ENCODE measurements around the gene UTS2R. TPM values are rescaled to one million over a fixed set of nuclear protein-coding genes. Genes with fewer than 3 reads are reported as not detected.
A peak's percentile ranks its signal among the peaks of the same experiment; 100 is the strongest.
"Not testable (repeated sequence)": the region's sequence is repeated elsewhere in the genome, so short reads cannot be mapped to it uniquely, and the experiment has no call there.

UTS2R gene
- polyA plus RNA-seq, 1 donor: 12.6 TPM

DNA sequence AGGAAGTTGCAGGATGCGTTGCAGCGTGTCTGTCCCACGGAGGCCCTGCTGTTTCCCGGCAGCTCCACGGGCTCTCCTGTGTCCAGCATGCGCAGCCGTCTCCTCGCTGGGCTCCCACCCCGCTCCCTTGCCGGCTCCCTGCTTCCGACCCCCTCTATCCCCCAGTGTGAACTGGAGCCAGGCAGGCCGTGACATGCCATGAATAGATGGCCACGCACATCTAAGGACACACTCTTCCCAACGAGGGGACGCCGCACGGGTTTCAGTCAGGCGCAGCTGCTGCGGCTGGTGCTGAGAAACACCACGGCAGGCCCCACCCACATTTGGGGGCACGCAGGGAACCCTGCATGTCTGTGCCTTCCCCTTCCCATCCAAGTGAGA is 37.4 kb downstream of the UTS2R start:
- no peak for DNase-seq

DNA sequence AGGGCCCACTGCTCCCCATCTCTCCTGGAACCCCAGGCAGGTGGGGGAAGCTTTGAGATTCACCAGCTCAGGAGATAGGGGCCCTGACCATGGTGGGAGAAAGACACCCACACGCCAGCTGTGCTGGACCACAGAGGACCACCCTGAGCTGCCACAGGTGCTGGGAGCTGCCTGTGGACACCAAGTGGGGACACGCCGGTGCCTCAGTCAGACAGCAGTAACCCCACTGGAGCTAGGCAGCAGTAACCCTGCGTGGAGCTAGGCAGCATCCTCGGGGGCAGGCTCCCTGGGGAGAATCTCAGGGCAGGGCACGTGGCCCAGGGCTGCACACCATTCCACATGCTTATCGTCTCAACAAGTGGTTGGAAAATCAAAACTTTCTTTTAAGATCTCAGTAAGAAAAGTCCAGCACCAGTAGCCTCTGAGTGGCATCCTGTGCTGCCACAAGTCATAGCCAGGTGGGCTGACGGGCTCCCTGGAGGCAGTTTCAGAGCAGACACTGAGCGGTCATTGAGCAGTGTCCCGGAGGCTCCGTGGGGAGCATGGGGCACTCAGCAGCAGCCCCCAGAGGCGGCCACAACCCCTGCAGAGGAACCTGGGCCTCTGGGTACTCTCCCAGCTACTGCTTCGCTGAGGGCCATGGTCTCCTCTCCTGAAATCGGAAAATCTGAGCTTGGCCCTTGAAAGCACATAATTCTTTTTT is 38.6 kb downstream of the UTS2R start:
- DNase-seq: no peak

DNA sequence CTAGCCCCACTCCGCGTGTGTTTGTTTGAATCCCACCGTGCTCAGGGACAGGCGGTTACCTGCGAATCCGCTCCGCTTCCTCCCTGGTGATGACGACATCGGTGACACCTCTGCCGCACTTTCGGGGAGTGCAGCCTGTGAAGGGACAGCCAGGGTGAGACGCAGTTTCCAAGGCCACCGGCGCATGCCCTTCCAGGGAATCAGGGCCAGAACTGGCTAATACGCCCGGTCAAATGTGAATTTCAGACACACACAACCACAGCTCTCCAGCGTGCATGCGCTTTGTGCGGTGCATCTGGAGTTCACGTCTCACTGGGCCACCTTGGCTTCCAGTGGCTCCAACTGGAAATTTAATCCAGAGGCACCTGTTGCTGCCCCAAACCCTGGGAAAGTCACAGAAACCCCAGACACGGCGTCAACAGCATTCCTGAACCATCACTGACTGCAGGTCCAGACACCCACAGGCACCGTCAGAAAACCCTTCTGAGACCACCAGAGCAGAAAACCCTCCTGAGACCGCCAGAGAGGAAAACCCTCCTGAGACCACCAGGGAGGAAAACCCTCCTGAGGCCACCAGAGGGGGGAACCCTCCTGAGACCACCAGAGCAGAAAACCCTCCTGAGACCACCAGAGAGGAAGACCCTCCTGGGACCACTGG is 40.0 kb downstream of the UTS2R start:
- no peak for DNase-seq

DNA sequence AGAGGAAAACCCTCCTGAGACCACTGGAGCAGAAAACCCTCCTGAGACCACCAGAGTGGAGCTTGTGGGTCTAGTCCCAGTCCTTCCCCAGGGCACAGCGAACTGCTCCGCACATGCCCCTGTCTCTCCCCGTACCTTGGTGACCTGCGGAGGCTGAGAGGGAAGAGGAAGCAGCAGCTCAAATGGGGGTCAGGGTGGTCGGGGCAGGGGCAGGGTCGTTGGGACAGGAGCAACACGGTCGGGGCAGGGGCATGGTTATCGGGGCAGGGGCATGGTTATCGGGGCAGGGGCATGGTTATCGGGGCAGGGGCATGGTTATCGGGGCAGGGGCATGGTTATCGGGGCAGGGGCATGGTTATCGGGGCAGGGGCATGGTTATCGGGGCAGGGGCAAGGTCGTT is 40.5 kb downstream of the UTS2R start:
- DNase-seq: not testable (repeated sequence)

DNA sequence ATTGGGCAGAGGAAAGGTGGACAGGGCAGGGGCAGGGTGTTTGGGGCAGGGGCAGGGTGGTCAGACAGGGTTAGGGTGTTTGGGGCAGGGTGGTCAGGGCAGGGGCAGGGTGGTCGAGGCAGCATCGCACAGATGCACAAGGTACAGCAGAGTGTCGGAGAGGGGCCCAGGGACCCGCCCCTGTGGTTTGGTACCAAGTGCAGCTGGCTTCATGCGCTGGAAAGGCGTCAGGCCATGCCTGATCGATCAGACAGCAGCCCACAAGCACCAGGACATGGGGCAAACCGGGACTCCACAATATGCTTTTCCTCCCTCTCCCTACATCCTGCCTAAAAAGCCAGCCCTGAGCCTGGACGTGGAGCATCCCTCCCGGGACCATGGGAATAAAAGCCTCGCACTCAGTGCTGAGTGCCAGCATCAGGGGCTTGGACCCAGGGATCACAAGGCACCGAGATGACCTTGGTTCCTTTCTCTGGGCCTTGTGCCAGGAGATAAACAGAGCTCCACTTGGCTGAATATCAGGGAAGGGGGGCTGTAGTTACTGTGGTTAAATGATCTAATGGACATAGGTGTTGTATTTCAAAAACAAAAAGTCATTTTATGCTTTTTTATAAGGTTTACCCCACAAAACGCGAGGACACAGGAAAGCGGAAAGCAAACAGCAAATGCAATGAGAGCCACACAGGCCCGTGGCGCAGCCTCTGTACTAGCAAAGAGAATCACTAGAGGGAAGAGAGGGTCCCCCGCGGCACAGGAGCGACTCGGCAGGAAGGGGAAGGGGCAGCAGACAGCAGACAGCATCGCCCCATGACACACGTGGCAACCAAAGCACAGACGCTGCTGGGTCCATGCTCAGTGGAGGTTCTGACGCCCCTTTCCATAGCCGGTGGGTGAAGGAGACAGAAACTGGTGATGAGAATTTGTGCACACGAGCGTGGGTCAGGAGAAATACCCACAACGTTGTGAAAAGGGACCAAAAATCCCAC is 41.3 kb downstream of the UTS2R start:
- DNase-seq: no peak

DNA sequence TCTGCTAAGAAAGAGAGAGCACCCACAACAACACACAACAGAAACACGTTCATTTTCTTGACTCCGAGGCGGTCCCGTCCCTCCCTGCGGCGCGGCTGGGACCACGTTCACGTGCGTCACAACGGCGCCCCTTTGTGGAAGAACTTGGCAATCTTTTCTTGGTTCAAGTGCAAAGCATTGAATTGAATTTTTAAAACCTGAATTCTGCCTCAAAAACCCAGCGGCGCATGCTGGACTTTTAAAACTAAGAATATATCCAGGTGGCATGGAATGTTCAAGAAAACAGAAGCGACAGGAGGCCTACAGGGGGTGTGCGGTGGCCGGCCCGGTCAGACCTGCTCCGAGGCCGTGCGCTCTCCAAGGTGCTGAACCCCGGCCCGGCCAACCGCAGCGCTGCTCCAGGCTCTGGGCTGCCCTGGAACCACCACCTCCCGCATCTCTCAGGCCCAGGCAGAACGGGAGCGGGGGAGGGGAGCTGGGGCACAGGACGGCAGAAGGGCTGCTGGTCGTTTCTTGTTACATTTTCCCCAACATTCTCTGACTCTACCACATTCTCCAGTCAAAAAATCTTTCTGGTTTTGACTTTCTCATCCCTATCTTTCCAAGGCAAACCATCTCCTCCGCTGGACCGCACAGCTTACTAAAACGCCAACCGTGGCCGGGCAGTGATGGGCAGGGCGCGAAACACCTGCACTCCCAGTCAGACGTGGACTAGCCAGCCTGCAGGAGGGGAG is 43.1 kb downstream of the UTS2R start:
- DNase-seq: peak; percentile 83

DNA sequence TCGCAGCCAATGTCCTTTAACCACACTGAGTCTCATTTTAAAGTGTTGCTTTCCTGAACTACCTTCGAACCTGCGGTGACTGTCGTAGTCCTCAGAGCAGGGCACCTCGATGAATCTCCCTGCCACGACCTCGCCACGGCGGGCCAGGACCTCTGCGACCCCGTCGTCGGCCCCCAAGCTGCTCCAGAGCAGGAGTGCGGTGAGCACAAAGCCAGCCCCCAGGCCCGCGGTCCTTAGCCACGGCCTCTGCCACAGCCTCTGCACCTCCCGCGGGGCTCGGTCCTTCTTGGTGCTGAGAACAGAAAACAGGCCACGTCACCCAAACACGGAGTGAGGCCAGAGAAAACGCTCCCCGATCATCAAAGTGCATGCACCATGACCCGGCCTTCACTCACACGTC is 43.8 kb downstream of the UTS2R start:
- DNase-seq: no peak

DNA sequence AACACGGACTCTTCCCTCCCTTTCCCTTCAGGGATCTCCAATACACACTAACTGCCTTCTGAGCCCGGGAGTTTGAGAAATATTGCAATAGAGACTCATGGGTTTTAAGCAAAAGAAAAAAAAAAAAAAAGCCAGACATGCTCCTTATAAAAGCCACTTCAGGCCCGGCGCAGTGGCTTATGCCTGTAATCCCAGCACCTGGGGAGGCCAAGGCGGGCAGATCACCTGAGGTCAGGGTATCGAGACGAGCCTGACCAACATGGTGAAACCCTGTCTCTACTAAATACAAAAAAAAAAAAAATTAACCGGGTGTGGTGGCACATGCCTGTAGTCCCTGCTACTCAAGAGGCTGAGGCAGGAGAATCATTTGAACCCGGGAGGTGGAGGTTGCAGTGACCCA is 44.2 kb downstream of the UTS2R start:
- no peak for DNase-seq

DNA sequence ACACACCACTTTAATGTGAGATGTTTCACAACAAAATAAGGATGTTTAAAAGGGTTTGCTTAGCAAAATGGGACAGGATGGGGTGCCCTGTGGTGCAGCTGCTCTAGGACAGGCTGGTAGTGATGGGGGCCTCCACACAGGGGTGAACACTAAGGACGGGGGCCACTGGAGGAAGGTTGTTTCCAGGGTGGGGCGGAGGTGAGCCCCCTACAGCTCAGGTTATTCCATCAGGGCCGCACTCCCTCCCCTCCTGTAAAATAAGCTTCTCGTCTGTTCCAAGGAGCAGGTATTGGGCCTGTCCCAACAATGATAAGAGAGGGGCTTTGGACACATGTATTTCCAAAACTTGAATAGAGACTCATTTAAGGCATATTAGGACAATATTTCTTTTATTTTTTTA is 44.7 kb downstream of the UTS2R start:
- DNase-seq: no peak

DNA sequence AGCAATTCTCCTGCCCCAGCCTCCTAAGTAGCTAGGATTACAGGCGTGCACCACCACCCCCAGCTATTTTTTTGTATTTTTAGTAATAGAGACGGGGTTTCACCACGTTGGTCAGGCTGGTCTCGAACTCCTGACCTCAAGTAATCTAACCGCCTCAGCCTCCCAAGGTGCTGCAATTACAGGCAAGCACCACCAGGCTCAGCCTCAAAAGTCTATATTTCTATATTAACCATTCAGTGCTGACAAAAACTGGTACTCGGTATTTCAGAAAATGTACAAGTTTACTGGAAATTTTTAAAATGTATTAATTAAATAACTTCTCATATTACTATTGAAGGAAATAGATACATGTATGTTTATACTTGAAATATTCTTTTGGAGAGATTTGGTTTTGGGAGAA is 45.2 kb downstream of the UTS2R start:
- no peak for DNase-seq

DNA sequence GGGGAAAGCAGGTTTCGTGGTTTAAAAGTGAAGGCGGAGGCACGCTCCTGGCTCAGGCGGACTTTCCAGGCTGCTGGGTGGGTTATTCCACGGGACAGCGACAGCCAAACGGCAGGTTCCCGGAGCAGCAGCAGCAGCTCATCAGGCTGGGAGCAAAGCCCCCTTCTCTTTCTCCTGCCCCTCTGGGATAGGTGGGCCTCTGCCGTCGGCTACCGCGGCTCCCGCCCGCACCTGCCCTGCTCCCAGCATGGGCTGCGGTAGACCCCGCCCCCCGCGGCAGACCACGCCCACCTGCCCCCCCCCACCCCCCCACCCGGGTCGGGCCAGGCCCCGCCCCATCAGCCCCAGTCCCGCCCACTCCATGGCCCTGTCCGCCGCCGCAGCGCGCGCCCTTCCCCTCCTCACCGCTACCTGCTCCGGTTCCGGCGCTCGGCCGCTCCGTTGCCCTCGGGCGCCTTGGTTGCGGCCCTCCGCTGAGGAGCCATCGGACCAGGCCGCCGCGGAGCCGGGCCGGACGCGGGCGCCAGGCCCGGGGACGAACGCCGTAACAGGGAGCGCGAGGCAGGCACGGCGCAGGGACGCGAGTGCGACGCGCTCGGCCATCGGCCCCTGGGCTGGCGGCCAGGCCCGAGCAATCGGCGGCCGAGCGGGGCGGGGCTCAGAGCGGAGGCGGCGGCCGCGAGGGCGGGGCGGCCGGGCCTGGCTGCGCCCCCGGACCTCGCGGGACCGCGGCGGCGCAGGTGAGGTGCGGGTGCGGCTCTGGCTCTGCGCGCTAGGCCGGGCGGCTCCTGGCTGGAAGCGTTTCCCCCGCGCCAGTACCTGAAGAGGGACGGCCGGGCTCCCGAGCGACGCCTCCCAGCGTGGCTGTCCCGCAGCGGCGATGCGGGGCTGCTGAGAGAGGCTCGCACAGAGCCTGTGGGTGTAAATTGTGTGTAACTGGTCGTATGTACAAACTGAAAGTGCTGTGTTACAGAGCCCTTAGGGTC is 46.7 kb downstream of the UTS2R start, which contains the start of the genes HEXD and OGFOD3:
Gene HEXD, plus strand, starts transcription at position 347 of the 986 bp plus-strand sequence. CDS start 1,453 bp downstream, outside the sequence.
Gene OGFOD3, minus strand, starts transcription at position 586 of the 986 bp plus-strand sequence. Its CDS starts 101 bp downstream, at position 485.
- peak; percentile 92 for DNase-seq

DNA sequence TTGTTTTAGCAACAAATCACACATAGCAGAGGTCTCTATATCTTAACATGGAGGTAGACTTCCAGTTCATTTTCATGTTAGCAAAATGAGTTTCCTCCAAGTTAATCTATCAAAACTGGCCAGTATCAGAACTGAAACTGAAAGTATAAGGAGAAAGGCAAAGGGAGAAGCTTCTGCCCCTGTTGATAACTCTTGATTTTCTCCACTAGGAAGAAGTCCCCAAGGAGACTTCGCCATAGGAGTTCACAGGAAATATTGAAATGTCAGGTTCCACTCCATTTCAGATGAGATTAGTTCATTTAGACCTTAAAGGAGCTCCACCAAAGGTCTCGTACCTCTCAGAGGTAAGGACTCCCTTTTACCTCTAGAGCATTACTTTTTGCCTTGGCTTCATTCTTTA is 48.0 kb downstream of the UTS2R start:
- DNase-seq: no peak

DNA sequence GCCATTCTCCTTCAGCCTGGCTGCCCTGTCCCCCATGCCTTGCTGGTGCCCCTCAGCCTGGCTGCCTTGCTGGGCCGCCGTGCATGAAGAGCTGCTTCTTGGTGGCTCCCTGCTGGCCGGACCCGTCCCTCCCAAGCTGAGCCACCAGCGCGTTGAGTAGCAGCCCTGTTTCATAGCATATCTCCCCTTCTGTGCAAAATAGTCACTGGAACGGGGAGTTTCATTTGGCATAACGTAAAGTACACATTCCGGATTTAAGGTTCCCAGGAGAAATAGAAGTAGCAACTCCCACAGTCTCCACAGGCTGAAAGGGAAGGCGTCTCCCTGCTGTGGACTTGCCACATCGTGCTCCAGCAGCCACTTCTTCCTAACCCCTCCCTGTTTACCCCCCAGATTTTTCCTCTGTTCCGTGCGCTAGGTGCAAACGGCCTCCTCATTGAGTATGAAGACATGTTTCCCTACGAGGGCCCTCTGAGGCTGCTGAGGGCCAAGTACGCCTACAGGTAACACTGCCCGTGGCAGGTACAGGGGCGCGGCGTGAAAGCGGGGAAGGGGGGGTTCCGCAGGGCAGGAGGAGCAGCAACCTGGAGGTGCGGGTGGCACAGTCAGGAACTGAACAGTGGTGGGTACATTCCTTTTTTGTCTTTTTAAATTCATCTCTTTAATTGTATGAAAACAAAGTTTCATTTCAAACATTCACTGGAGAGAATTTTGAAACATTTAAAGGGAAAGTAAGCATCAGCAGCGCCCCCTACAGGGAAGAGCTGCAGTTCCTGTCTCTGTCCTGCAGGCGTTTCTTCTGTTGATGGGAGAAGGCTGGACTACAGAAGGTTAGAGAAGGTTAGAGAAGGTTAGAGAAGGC is 52.7 kb downstream of the UTS2R start:
- no peak for DNase-seq

DNA sequence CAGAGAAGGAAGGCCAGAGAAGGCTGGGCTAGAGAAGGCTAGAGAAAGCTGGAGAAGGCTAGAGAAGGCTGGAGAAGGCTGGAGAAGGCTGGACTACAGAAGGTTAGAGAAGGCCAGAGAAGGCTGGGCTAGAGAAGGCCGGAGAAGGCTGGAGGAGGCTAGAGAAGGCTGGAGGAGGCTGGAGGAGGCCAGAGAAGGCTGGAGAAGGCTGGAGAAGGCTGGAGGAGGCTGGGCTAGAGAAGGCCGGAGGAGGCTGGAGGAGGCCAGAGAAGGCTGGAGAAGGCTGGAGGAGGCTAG is 53.2 kb downstream of the UTS2R start:
- no peak for DNase-seq

Other genes starting within 250 kb of the UTS2R start
- gene CCDC57, start 158.9 kb upstream of the UTS2R start, polyA plus RNA-seq (ENCODE audit: insufficient read length): 29.9 TPM
- gene SLC16A3, start 142.7 kb upstream of the UTS2R start, polyA plus RNA-seq (ENCODE audit: insufficient read length): 34.8 TPM
- 81.9 TPM for gene CSNK1D, start 98.1 kb upstream of the UTS2R start, polyA plus RNA-seq (ENCODE audit: insufficient read length)
- 0.45 TPM for gene CD7, start 54.2 kb upstream of the UTS2R start, polyA plus RNA-seq (ENCODE audit: insufficient read length)
- 5.5 TPM for gene SECTM1, start 38.0 kb upstream of the UTS2R start, polyA plus RNA-seq (ENCODE audit: insufficient read length)
- gene TEX19, start 12.5 kb upstream of the UTS2R start, polyA plus RNA-seq (ENCODE audit: insufficient read length): not detected
- gene HEXD, start 46.6 kb downstream of the UTS2R start, polyA plus RNA-seq (ENCODE audit: insufficient read length): 27.4 TPM
- 21.5 TPM for gene OGFOD3, start 46.8 kb downstream of the UTS2R start, polyA plus RNA-seq (ENCODE audit: insufficient read length)
- 39.6 TPM for gene CYBC1, start 79.0 kb downstream of the UTS2R start, polyA plus RNA-seq (ENCODE audit: insufficient read length)
- 53.8 TPM for gene NARF, start 87.0 kb downstream of the UTS2R start, polyA plus RNA-seq (ENCODE audit: insufficient read length)
- gene FOXK2, start 148.0 kb downstream of the UTS2R start, polyA plus RNA-seq (ENCODE audit: insufficient read length): 44.4 TPM

Data from hindlimb muscle (tissue), 1 donor.